Midbrain (tissue), 1 donor: ENCODE measurements around the gene CTPS1.

ENCODE experiments used
- DNase-seq: peaks from one replicate; lab custom pipeline; 2025; lab: John Stamatoyannopoulos, UW

The CTPS1 gene

GRCh38 chr1:40966417-40966816, 13.1 kb upstream of the CTPS1 start:
- no peak for DNase-seq

- DNase-seq, result no peak
These were observed 10.1 kb upstream of the CTPS1 start for GRCh38 chr1:40969445-40969844.

GRCh38 chr1:40971966-40972365, 7.5 kb upstream of the CTPS1 start:
- DNase-seq, result no peak

- DNase-seq, result no peak
These were observed 5.6 kb upstream of the CTPS1 start for GRCh38 chr1:40973912-40974311.

- DNase-seq, result no peak
These were observed 4.6 kb upstream of the CTPS1 start for GRCh38 chr1:40974945-40975344.

- DNase-seq, result no peak
These were observed 2.4 kb upstream of the CTPS1 start for GRCh38 chr1:40976952-40977690.

- no peak for DNase-seq
These were observed 1.8 kb upstream of the CTPS1 start for GRCh38 chr1:40977716-40978115.

GRCh38 chr1:40978886-40979240, 633 bp upstream of the CTPS1 start:
- no peak for DNase-seq

- no peak for DNase-seq
These were observed 564 bp downstream of the CTPS1 start for GRCh38 chr1:40980068-40980452.

GRCh38 chr1:40980453-40981121, 1.1 kb downstream of the CTPS1 start:
- no peak for DNase-seq

- DNase-seq, result no peak
These were observed 2.4 kb downstream of the CTPS1 start for GRCh38 chr1:40981691-40982448.

- DNase-seq, result no peak
These were observed 3.2 kb downstream of the CTPS1 start for GRCh38 chr1:40982721-40983120.

- no peak for DNase-seq
These were observed 3.8 kb downstream of the CTPS1 start for GRCh38 chr1:40983286-40983685.

- no peak for DNase-seq
These were observed 4.6 kb downstream of the CTPS1 start for GRCh38 chr1:40984066-40984465.

GRCh38 chr1:40984531-40984930, 5.0 kb downstream of the CTPS1 start:
- no peak for DNase-seq

- DNase-seq, result no peak
These were observed 5.7 kb downstream of the CTPS1 start for GRCh38 chr1:40985161-40985560.

GRCh38 chr1:40985875-40986274, 6.4 kb downstream of the CTPS1 start:
- no peak for DNase-seq

GRCh38 chr1:40986328-40986783, 6.9 kb downstream of the CTPS1 start:
- DNase-seq, result no peak

- DNase-seq, result no peak
These were observed 7.5 kb downstream of the CTPS1 start for GRCh38 chr1:40986956-40987355.

GRCh38 chr1:40987439-40988276, 8.2 kb downstream of the CTPS1 start:
- DNase-seq, result no peak

GRCh38 chr1:40988280-40988679, 8.8 kb downstream of the CTPS1 start:
- no peak for DNase-seq

GRCh38 chr1:40989066-40989465, 9.6 kb downstream of the CTPS1 start:
- no peak for DNase-seq
